PFSK-1 (cell line): Measurements from ENCODE around the gene NPHP1.

ENCODE experiments used
- POLR2AphosphoS5 ChIP-seq: IDR thresholded peaks from 2 replicates; pipeline ENCODE4 v1.6.1; 2012; ENCODE audit warnings: low read depth, mild to moderate bottlenecking, control low read depth, low read length, moderate library complexity
- TAF1 ChIP-seq: IDR thresholded peaks from 2 replicates; pipeline ENCODE4 v1.6.1; 2012; ENCODE audit warnings: low read length, control low read depth, borderline replicate concordance; ENCODE audit not compliant: insufficient read depth
- TF ChIP-seq, protein P1 (sequence below), 2 experiments: IDR thresholded peaks; 2 replicates each; pipeline versions ENCODE4 v1.6.1 to v1.8.0; 2011 to 2012; ENCODE audit warnings: low read depth in 2 of 2, low read length in 2 of 2, control low read depth in 1 of 2, inconsistent platforms in 1 of 2, mild to moderate bottlenecking in 1 of 2, moderate library complexity in 1 of 2; ENCODE audit not compliant: insufficient read depth in 1 of 2

DNA sequence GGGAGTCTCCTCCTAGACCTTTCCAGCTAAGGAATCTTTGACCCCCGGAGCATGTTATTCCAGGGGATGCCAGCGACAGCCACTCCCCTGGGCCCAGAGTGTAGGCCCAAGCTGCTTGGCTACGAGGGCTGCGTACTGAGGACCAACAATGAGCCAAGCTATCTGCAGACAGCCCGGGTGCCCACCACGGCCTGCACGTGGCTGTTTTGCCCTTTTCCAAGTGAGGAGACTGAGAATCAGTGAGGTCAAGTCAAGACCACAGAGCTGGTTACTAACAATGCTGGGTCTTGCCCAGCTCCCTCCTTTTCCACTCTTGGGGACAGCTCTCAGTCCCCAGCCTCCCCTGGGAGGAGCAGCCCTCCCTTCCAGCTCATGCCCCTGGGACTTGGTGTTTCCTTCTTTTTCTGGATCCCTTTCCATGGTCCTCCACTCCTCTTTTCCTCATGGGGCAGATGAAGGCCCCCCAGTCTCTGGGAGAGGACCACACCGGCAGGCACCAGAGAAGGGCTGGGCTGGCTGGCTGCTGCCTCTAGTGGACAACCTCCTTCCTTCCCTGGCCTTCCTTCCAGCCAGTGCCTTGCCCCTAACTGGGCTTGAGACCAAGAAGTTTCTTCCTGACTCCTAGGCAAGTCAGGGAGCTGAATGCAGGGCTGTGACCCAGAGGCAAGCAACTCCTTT is 88.6 kb downstream of the NPHP1 start:
- TF ChIP-seq POLR2AphosphoS5 (no peak), TAF1 (no peak)
- TF ChIP-seq, protein P1, sequence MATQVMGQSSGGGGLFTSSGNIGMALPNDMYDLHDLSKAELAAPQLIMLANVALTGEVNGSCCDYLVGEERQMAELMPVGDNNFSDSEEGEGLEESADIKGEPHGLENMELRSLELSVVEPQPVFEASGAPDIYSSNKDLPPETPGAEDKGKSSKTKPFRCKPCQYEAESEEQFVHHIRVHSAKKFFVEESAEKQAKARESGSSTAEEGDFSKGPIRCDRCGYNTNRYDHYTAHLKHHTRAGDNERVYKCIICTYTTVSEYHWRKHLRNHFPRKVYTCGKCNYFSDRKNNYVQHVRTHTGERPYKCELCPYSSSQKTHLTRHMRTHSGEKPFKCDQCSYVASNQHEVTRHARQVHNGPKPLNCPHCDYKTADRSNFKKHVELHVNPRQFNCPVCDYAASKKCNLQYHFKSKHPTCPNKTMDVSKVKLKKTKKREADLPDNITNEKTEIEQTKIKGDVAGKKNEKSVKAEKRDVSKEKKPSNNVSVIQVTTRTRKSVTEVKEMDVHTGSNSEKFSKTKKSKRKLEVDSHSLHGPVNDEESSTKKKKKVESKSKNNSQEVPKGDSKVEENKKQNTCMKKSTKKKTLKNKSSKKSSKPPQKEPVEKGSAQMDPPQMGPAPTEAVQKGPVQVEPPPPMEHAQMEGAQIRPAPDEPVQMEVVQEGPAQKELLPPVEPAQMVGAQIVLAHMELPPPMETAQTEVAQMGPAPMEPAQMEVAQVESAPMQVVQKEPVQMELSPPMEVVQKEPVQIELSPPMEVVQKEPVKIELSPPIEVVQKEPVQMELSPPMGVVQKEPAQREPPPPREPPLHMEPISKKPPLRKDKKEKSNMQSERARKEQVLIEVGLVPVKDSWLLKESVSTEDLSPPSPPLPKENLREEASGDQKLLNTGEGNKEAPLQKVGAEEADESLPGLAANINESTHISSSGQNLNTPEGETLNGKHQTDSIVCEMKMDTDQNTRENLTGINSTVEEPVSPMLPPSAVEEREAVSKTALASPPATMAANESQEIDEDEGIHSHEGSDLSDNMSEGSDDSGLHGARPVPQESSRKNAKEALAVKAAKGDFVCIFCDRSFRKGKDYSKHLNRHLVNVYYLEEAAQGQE (IDR thresholded peaks at IDR 0.05; ENCODE audit: insufficient read depth in 1 of 2, low read depth in 2 of 2, low read length in 2 of 2), result no peak
